GM18951 (cell line): ENCODE measurements around the gene TWF2.

Experiments
- POLR2A ChIP-seq: IDR thresholded peaks from 4 replicates; pipeline ENCODE4 v1.6.1; 2011; ENCODE audit warnings: mild to moderate bottlenecking; ENCODE audit not compliant: insufficient read length, insufficient read depth; ENCODE audit errors: extremely low read depth
- in situ Hi-C: fragments of 300-500 bp; cut with MboI; formaldehyde crosslinking; loops from one replicate; pipeline ENCODE4 v1.12.0; 2022; ENCODE audit warnings: low sequenced_read_pairs, mixed read lengths, inconsistent platforms; ENCODE audit not compliant: unreplicated experiment

TWF2 gene

GRCh38 chr3:52220380-52221026, 18.5 kb downstream of the TWF2 start:
- in situ Hi-C loops: loop anchor here (10.0 kb wide), 1 partner anchor 124 kb away; no protein-coding TSS in a partner anchor
- TF ChIP-seq POLR2A: no peak

GRCh38 chr3:52218937-52219650, 19.9 kb downstream of the TWF2 start:
- in situ Hi-C loops: no loop called here
- no peak for TF ChIP-seq POLR2A

GRCh38 chr3:52218454-52218853, 20.5 kb downstream of the TWF2 start:
- TF ChIP-seq POLR2A: no peak
- in situ Hi-C loops: no loop called here

- TF ChIP-seq POLR2A: no peak
- in situ Hi-C loops: no loop called here
Observed at GRCh38 chr3:52218026-52218425, 20.9 kb downstream of the TWF2 start.

- in situ Hi-C loops: no loop called here
- no peak for TF ChIP-seq POLR2A
Observed at GRCh38 chr3:52217409-52217805, 21.6 kb downstream of the TWF2 start.

GRCh38 chr3:52216585-52217408, 22.2 kb downstream of the TWF2 start:
- in situ Hi-C loops: no loop called here
- TF ChIP-seq POLR2A: no peak

- TF ChIP-seq POLR2A: no peak
- in situ Hi-C loops: no loop called here
Observed at GRCh38 chr3:52215351-52215750, 23.6 kb downstream of the TWF2 start.

GRCh38 chr3:52213901-52214300, 25.1 kb downstream of the TWF2 start:
- in situ Hi-C loops: no loop called here
- no peak for TF ChIP-seq POLR2A

GRCh38 chr3:52213005-52213404, 26.0 kb downstream of the TWF2 start:
- in situ Hi-C loops: no loop called here
- TF ChIP-seq POLR2A: no peak

- no peak for TF ChIP-seq POLR2A
- in situ Hi-C loops: no loop called here
Observed at GRCh38 chr3:52211268-52211891, 27.6 kb downstream of the TWF2 start.

- in situ Hi-C loops: no loop called here
- TF ChIP-seq POLR2A: no peak
Observed at GRCh38 chr3:52210550-52211046, 28.4 kb downstream of the TWF2 start.

GRCh38 chr3:52210037-52210436, 28.9 kb downstream of the TWF2 start:
- TF ChIP-seq POLR2A: no peak
- in situ Hi-C loops: no loop called here

GRCh38 chr3:52208556-52208955, 30.4 kb downstream of the TWF2 start:
- no peak for TF ChIP-seq POLR2A
- in situ Hi-C loops: no loop called here
